Vagina (tissue), 2 donors: ENCODE results near the gene TTC39B.

Experiments used
- CTCF ChIP-seq, 3 experiments: fragments of 450-650 bp in 2 of 3; fragments of 200-600 bp in 1 of 3; sonication (generic) in 1 of 3; IDR thresholded peaks; one replicate each; pipeline ENCODE4 v1.5.1; 2017 to 2019; ENCODE audit warnings: antibody characterized with exemption in 3 of 3, mild to moderate bottlenecking in 2 of 3, moderate library complexity in 2 of 3
- POLR2A ChIP-seq, 2 donors: fragments of 450-650 bp; IDR thresholded peaks; one replicate each; pipeline ENCODE4 v1.6.1; 2017; ENCODE audit warnings: antibody characterized with exemption in 2 of 2, mild to moderate bottlenecking in 2 of 2, moderate library complexity in 2 of 2
- POLR2AphosphoS5 ChIP-seq, 2 donors: sonication (generic); formaldehyde crosslinking; IDR thresholded peaks; one replicate each; pipeline ENCODE4 v1.9.0; 2017; ENCODE audit warnings: antibody characterized with exemption in 2 of 2, mild to moderate bottlenecking in 2 of 2, low read depth in 1 of 2; ENCODE audit not compliant: insufficient read depth in 1 of 2

DNA sequence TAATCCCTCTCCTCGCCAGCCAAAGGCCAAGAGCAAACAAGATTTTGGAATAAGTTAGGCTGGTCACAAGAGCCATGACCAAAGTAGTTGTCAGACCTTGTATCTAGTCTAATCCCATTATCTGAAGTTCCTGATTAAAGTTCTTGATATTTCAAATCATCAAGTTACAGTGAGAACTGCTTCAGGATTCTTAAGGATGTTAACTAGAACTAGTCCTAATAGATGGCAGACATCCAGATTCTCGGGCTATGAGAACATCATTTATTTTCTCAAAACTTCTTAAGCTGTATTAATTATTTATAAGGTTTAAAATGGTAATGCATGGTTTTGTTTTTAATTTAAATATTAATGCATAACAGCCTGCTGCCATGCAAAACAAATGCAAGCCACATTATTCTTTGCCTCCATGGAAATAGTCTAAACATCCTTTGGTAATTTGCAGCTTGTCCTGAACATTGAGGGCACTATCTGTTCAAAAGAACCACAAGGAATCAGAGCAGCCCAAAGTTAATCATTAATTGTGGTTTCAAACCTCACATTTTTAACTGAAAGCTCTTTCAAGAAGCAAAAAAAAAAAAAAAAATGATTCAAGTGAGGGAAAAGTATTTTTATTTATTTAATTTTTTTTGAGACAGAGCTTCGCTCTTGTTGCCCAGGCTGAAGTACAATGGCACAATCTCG, 95.1 kb downstream of the TTC39B start:
- peak in 1 of 3 experiments; percentile 13 for TF ChIP-seq CTCF (IDR thresholded peaks at IDR 0.05)
- no peak for TF ChIP-seq POLR2A (IDR thresholded peaks at IDR 0.05)
- no peak for TF ChIP-seq POLR2AphosphoS5 (IDR thresholded peaks at IDR 0.05; ENCODE audit: insufficient read depth in 1 of 2, low read depth in 1 of 2)
